ENCODE data around the gene SLC25A20. TPM values are rescaled to one million over a fixed set of nuclear protein-coding genes. Genes with fewer than 3 reads are reported as not detected.
"Not testable (repeated sequence)": the region's sequence is repeated elsewhere in the genome, so short reads cannot be mapped to it uniquely, and the experiment has no call there.

Gene SLC25A20
- total RNA-seq, 2 donors from 2014 or later = 23.6 to 29.3 TPM

- DNase-seq (no peak), ATAC-seq (replicated peaks in 1 of 2) (peak; percentile 80)
- Mint-ChIP-seq H3K27me3 (ENCODE audit: low read depth) (no peaks in the 10 kb centered on the region), H3K4me3 (peak overlapping the region; percentile 62 to 81), H3K36me3 (ENCODE audit: insufficient read depth in 2 of 2) (peaks cover 25 to 50% of the 10 kb centered on the region in 2 donors), H3K9me3 (peaks cover 0 to 2% of the 10 kb centered on the region in 2 donors), H3K27ac (peak overlapping the region; percentile 89), H3K4me1 (ENCODE audit: low read depth) (peaks cover 81% of the 10 kb centered on the region)
These were observed 29.2 kb upstream of the SLC25A20 start for GRCh38 chr3:48927928-48928327.

- Mint-ChIP-seq H3K4me1 (ENCODE audit: low read depth) (peaks cover 80% of the 10 kb centered on the region), H3K27ac (peak overlapping the region; percentile 93), H3K9me3 (no peaks in the 10 kb centered on the region), H3K27me3 (ENCODE audit: low read depth) (no peaks in the 10 kb centered on the region), H3K36me3 (ENCODE audit: insufficient read depth in 2 of 2) (peaks cover 20 to 43% of the 10 kb centered on the region in 2 donors), H3K4me3 (peak overlapping the region; percentile 62 to 81)
- DNase-seq (peak; percentile 35 to 39), ATAC-seq (replicated peaks in 1 of 2) (peak; percentile 41 to 43)
These were observed 28.0 kb upstream of the SLC25A20 start for GRCh38 chr3:48926425-48927392.

DNA sequence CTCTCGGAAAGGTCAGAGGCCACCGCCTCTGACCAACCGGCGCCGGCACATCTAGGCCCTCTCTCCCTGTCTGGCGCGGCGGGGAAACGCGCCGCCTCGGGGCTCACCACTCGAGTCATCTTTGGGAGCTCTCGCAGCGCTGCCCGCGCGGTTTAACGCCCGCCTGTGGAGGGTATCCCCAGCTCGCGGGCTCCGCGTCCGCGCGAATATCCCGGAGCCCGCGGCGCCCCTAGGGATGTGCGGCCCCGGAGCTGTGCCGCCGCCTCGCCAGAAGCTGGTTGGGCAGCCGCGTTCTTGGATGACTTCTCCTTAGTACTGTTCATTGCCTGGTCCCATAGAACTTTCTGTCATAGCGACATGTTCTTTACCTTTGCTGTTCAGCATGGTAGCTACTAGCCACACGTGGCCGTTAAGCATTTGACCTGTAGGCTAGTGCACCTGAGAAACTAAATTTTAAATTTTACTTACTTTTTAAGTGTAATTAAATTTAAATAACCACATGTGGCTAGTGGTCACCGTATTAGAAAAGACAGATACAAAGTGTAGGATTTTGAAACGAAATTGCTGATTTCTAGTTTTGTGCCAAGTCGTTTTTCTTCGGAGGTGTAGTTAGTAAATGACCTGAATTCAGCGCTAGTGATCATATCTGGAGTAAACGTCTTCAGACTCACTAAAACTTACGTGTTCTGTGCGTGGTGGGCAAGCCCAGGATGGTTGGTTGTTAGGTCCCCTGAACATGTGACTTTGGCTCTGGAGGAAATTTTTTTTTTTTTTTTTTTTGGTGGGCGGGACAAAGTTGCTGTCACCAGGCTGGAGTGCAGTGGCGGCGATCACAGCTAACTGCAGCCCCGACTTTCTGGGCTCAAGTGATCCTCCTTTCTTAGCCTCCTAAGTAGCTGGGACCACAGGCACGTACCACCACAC lies 20.8 kb upstream of the SLC25A20 start:
- Mint-ChIP-seq H3K4me3 (peak overlapping the region; percentile 92 to 96), H3K9me3 (no peaks in the 10 kb centered on the region)

GRCh38 chr3:48918388-48919214 lies 19.9 kb upstream of the SLC25A20 start, which contains the start of gene ARIH2:
Gene ARIH2, plus strand, starts transcription at chr3:48918842. Its CDS starts 8,717 bp downstream, at chr3:48927559.
- peak within 1 kb of the TSS; percentile 92 to 96 for H3K4me3 Mint-ChIP-seq
- no peaks in the 10 kb centered on the region for H3K27me3 Mint-ChIP-seq (ENCODE audit: low read depth)
- DNase-seq (peak; percentile 94), ATAC-seq (replicated peaks in 1 of 2) (peak; percentile 85 to 86)
- H3K27ac Mint-ChIP-seq = peak within 1 kb of the TSS; percentile 98
- peaks cover 10 to 14% of the 10 kb centered on the region in 2 donors for H3K36me3 Mint-ChIP-seq (ENCODE audit: insufficient read depth in 2 of 2)
- peaks cover 55% of the 10 kb centered on the region for H3K4me1 Mint-ChIP-seq (ENCODE audit: low read depth)
- H3K9me3 Mint-ChIP-seq = no peaks in the 10 kb centered on the region

More for the DNA sequence above, 20.8 kb upstream of the SLC25A20 start:
- peak; percentile 30 to 43 for ATAC-seq (replicated peaks in 1 of 2)
- Mint-ChIP-seq H3K27ac (peak overlapping the region; percentile 90), H3K36me3 (ENCODE audit: insufficient read depth in 2 of 2) (peaks cover 10 to 17% of the 10 kb centered on the region in 2 donors), H3K4me1 (ENCODE audit: low read depth) (peaks cover 48% of the 10 kb centered on the region), H3K27me3 (ENCODE audit: low read depth) (no peaks in the 10 kb centered on the region)
- DNase-seq = peak; percentile 67 to 74

DNA sequence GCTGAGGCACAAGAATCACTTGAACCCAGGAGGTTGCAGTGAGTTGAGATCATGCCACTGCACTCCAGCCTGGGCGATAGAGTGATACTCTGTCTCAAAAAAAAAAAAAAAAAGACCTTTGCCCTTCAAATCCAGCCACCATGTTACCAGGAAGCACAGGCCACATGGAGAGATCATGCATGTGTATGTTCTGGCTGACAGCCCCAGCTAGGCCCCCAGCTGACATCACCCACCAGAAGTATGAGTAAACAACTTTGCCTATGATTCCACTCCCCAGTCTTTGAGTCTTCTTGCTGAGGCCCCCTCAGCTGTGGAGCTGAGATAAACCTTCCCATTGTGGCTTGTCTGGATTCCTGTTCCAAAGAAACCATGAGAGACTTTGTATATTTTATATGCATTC lies 16.6 kb upstream of the SLC25A20 start:
- Mint-ChIP-seq H3K27me3 (ENCODE audit: low read depth) (no peaks in the 10 kb centered on the region), H3K9me3 (no peaks in the 10 kb centered on the region), H3K4me1 (ENCODE audit: low read depth) (peaks cover 39% of the 10 kb centered on the region), H3K36me3 (ENCODE audit: insufficient read depth in 2 of 2) (peaks cover 7 to 9% of the 10 kb centered on the region in 2 donors), H3K4me3 (peak overlapping the region; percentile 27 to 43), H3K27ac (peak overlapping the region; percentile 70)
- ATAC-seq (replicated peaks in 1 of 2) (peak in 1 of 2 donors; percentile 10), DNase-seq (peak; percentile 54 to 56)

GRCh38 chr3:48907026-48907425 lies 8.3 kb upstream of the SLC25A20 start:
- H3K9me3 Mint-ChIP-seq; ATAC-seq (replicated peaks in 1 of 2); H3K4me3 Mint-ChIP-seq; H3K27ac Mint-ChIP-seq; DNase-seq; H3K27me3 Mint-ChIP-seq (ENCODE audit: low read depth); H3K36me3 Mint-ChIP-seq (ENCODE audit: insufficient read depth in 2 of 2): not testable (repeated sequence)
- peaks cover 13% of the 10 kb centered on the region for H3K4me1 Mint-ChIP-seq (ENCODE audit: low read depth)

- H3K4me1 Mint-ChIP-seq (ENCODE audit: low read depth) = peaks cover 43% of the 10 kb centered on the region
- H3K27me3 Mint-ChIP-seq (ENCODE audit: low read depth) = no peaks in the 10 kb centered on the region
- peaks cover 0 to 6% of the 10 kb centered on the region in 2 donors for H3K36me3 Mint-ChIP-seq (ENCODE audit: insufficient read depth in 2 of 2)
- ATAC-seq (replicated peaks in 1 of 2) (peak; percentile 47 to 48), DNase-seq (peak; percentile 40 to 42)
- H3K4me3 Mint-ChIP-seq = peak overlapping the region; percentile 94 to 98
- no peaks in the 10 kb centered on the region for H3K9me3 Mint-ChIP-seq
- peak overlapping the region; percentile 73 for H3K27ac Mint-ChIP-seq
These were observed 591 bp upstream of the SLC25A20 start for GRCh38 chr3:48899273-48899672.

- peaks cover 0 to 6% of the 10 kb centered on the region in 2 donors for H3K36me3 Mint-ChIP-seq (ENCODE audit: insufficient read depth in 2 of 2)
- ATAC-seq (replicated peaks in 1 of 2) = peak; percentile 4 to 6
- H3K27me3 Mint-ChIP-seq (ENCODE audit: low read depth) = no peaks in the 10 kb centered on the region
- peak in 1 of 2 donors; percentile 16 for DNase-seq
- peak overlapping the region; percentile 94 to 98 for H3K4me3 Mint-ChIP-seq
- peaks cover 35% of the 10 kb centered on the region for H3K4me1 Mint-ChIP-seq (ENCODE audit: low read depth)
- H3K9me3 Mint-ChIP-seq = no peaks in the 10 kb centered on the region
- H3K27ac Mint-ChIP-seq = peak overlapping the region; percentile 84
These were observed 964 bp downstream of the SLC25A20 start for GRCh38 chr3:48897460-48898376.

- peak overlapping the region in 1 of 2 donors; percentile 61 for H3K4me3 Mint-ChIP-seq
- H3K27ac Mint-ChIP-seq = peak overlapping the region; percentile 92
- H3K27me3 Mint-ChIP-seq (ENCODE audit: low read depth) = no peaks in the 10 kb centered on the region
- H3K9me3 Mint-ChIP-seq = no peaks in the 10 kb centered on the region
- no peak for ATAC-seq (replicated peaks in 1 of 2)
- no peak for DNase-seq
- H3K4me1 Mint-ChIP-seq (ENCODE audit: low read depth) = peaks cover 39% of the 10 kb centered on the region
- peaks cover 0 to 6% of the 10 kb centered on the region in 2 donors for H3K36me3 Mint-ChIP-seq (ENCODE audit: insufficient read depth in 2 of 2)
These were observed 1.7 kb downstream of the SLC25A20 start for GRCh38 chr3:48896936-48897335.

DNA sequence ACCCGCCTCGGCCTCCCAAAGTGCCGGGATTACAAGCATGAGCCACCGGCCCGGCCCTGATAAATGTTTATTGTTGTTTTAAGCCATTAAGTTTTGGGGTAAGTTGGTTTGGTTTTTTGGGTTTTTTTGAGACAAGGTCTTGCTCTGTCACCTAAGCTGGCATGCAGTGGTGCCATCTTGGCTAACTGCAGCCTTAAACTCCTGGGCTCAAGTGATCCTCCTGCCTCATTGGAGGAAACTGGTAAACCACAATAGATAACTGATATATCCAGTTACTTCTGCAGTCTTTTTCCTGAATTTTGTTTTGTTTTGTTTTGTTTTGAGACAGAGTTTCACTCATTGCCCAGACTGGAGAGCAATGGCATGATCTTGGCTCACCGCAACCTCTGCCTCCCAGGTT lies 4.2 kb downstream of the SLC25A20 start:
- H3K36me3 Mint-ChIP-seq (ENCODE audit: insufficient read depth in 2 of 2) = peaks cover 0 to 8% of the 10 kb centered on the region in 2 donors
- H3K9me3 Mint-ChIP-seq = no peaks in the 10 kb centered on the region
- no peak overlapping the region for H3K27ac Mint-ChIP-seq
- H3K4me1 Mint-ChIP-seq (ENCODE audit: low read depth) = peaks cover 33% of the 10 kb centered on the region
- ATAC-seq (replicated peaks in 1 of 2) (no peak), DNase-seq (no peak)
- H3K27me3 Mint-ChIP-seq (ENCODE audit: low read depth) = no peaks in the 10 kb centered on the region
- H3K4me3 Mint-ChIP-seq = no peak overlapping the region

GRCh38 chr3:48891606-48892005 lies 7.1 kb downstream of the SLC25A20 start:
- DNase-seq (no peak), ATAC-seq (replicated peaks in 1 of 2) (no peak)
- H3K27me3 Mint-ChIP-seq (ENCODE audit: low read depth) = no peaks in the 10 kb centered on the region
- H3K9me3 Mint-ChIP-seq = no peaks in the 10 kb centered on the region
- H3K4me1 Mint-ChIP-seq (ENCODE audit: low read depth) = peaks cover 5% of the 10 kb centered on the region
- H3K36me3 Mint-ChIP-seq (ENCODE audit: insufficient read depth in 2 of 2) = peaks cover 0 to 2% of the 10 kb centered on the region in 2 donors
- peak overlapping the region; percentile 50 for H3K27ac Mint-ChIP-seq
- H3K4me3 Mint-ChIP-seq = no peak overlapping the region

All from activated T-cell treated with anti-CD3 and anti-CD28 coated beads, Interleukin-2, amount 50 U/mL, for 72 hours (primary cell).